ENCODE data around the gene F10.

The F10 gene

GRCh38 chr13:113082198-113083021 lies 40.2 kb upstream of the F10 start:
- Mint-ChIP-seq H3K9me3 (no peaks in the 10 kb centered on the region), H3K36me3 (ENCODE audit: insufficient read depth) (no peaks in the 10 kb centered on the region), H3K4me3 (no peak overlapping the region), H3K4me1 (ENCODE audit: low read depth in 2 of 2) (no peaks in the 10 kb centered on the region), H3K27me3 (no peaks in the 10 kb centered on the region), H3K27ac (no peak overlapping the region)
- ATAC-seq (replicated peaks) (no peak), DNase-seq (no peak)

GRCh38 chr13:113083022-113083373 lies 39.6 kb upstream of the F10 start:
- no peak for DNase-seq
- H3K27ac Mint-ChIP-seq: no peak overlapping the region
- no peaks in the 10 kb centered on the region for H3K9me3 Mint-ChIP-seq
- H3K36me3 Mint-ChIP-seq (ENCODE audit: insufficient read depth): no peaks in the 10 kb centered on the region
- no peaks in the 10 kb centered on the region for H3K4me1 Mint-ChIP-seq (ENCODE audit: low read depth in 2 of 2)
- H3K4me3 Mint-ChIP-seq: no peak overlapping the region
- no peak for ATAC-seq (replicated peaks)
- no peaks in the 10 kb centered on the region for H3K27me3 Mint-ChIP-seq

DNA sequence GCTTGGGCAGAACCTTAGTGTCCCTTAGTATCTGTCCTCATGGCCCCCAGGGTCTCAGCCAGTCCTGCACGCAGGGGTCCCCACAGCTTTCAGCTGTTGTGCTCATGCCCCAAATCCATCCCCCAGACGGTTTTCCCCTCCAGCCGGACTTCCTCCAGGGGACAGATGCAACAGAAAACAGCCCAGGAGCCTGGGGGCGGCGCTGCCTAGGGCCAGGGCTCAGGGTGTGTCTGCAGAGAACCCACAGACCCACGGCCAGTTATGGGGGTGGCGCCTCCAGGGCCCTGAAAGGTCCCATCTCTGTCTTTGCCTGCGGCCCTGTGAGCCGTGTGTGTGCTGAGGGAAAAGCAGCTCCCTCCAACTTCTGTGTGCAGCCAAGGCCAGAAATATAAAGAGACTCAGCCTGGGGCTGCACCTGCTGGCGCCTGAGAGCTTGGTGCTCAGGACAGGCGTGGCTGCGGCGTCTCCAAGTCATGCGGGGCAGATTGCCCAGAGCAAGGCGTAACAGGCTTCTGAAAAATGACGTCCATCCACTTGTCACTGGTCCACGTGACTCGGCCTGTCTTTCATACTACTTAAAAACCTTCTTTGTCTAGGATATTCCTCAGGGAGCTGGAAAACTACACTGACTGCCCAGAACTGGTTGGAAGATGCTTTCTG lies 39.1 kb upstream of the F10 start:
- no peaks in the 10 kb centered on the region for H3K36me3 Mint-ChIP-seq (ENCODE audit: insufficient read depth)
- H3K4me1 Mint-ChIP-seq (ENCODE audit: low read depth in 2 of 2): no peaks in the 10 kb centered on the region
- ATAC-seq (replicated peaks) (no peak), DNase-seq (no peak)
- H3K9me3 Mint-ChIP-seq: no peaks in the 10 kb centered on the region
- H3K27ac Mint-ChIP-seq: no peak overlapping the region
- no peak overlapping the region for H3K4me3 Mint-ChIP-seq
- H3K27me3 Mint-ChIP-seq: no peaks in the 10 kb centered on the region

- Mint-ChIP-seq H3K4me3 (no peak overlapping the region), H3K9me3 (no peaks in the 10 kb centered on the region), H3K36me3 (ENCODE audit: insufficient read depth) (no peaks in the 10 kb centered on the region), H3K4me1 (ENCODE audit: low read depth in 2 of 2) (no peaks in the 10 kb centered on the region), H3K27me3 (no peaks in the 10 kb centered on the region), H3K27ac (no peak overlapping the region)
- DNase-seq (no peak), ATAC-seq (replicated peaks) (no peak)
Measured at GRCh38 chr13:113084094-113084942, 38.3 kb upstream of the F10 start.

- Mint-ChIP-seq H3K27ac (no peak overlapping the region), H3K4me3 (no peak overlapping the region), H3K36me3 (ENCODE audit: insufficient read depth) (no peaks in the 10 kb centered on the region), H3K4me1 (ENCODE audit: low read depth in 2 of 2) (no peaks in the 10 kb centered on the region), H3K9me3 (no peaks in the 10 kb centered on the region), H3K27me3 (no peaks in the 10 kb centered on the region)
- ATAC-seq (replicated peaks) (no peak), DNase-seq (no peak)
Measured at GRCh38 chr13:113084943-113085540, 37.6 kb upstream of the F10 start.

- Mint-ChIP-seq H3K4me1 (ENCODE audit: low read depth in 2 of 2) (no peaks in the 10 kb centered on the region), H3K4me3 (no peak overlapping the region), H3K27ac (no peak overlapping the region), H3K27me3 (no peaks in the 10 kb centered on the region), H3K36me3 (ENCODE audit: insufficient read depth) (no peaks in the 10 kb centered on the region), H3K9me3 (no peaks in the 10 kb centered on the region)
- DNase-seq (no peak), ATAC-seq (replicated peaks) (no peak)
Measured at GRCh38 chr13:113086031-113086750, 36.4 kb upstream of the F10 start.

DNA sequence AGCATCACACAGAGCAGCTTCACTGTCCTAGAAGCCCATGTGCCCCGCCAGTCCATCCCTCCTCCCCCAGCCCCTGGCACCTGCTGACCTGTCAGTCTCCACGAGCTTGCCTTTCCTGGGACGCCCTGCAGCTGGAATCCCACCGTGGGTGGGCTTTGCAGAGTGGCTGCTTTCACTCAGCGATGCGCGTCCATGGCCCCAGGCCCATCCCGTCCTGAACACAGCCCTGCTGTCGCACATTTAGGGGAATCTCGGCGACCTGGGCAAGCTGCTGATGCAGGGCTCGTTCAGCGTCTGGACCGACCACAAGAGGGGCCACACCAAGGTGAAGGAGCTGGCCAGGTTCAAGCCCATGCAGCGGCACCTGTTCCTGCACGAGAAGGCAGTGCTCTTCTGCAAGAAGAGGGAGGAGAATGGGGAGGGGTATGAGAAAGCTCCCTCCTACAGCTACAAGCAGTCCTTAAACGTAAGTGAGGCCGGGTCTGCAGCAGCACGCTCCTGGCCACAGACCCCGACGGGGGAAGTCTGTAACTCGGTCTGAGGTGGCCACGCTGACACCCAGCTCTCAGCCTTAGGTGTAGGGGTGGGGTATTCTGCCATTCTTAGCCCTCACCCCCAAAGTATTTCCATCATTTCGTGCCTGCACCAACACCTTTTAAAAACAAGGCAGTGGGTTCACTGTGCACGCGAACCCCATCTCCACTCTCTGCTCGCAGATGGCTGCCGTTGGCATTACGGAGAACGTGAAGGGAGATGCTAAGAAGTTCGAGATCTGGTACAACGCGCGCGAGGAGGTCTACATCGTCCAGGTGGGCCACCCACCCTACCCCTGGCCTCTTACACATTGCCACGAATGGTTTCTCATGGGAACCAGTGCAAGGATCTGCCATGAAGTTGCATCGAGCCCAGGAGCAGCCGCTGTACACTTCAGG lies 35.3 kb upstream of the F10 start:
- Mint-ChIP-seq H3K27ac (no peak overlapping the region), H3K4me3 (no peak overlapping the region), H3K36me3 (ENCODE audit: insufficient read depth) (no peaks in the 10 kb centered on the region), H3K9me3 (no peaks in the 10 kb centered on the region), H3K27me3 (no peaks in the 10 kb centered on the region), H3K4me1 (ENCODE audit: low read depth in 2 of 2) (no peaks in the 10 kb centered on the region)
- ATAC-seq (replicated peaks) (no peak), DNase-seq (no peak)

DNA sequence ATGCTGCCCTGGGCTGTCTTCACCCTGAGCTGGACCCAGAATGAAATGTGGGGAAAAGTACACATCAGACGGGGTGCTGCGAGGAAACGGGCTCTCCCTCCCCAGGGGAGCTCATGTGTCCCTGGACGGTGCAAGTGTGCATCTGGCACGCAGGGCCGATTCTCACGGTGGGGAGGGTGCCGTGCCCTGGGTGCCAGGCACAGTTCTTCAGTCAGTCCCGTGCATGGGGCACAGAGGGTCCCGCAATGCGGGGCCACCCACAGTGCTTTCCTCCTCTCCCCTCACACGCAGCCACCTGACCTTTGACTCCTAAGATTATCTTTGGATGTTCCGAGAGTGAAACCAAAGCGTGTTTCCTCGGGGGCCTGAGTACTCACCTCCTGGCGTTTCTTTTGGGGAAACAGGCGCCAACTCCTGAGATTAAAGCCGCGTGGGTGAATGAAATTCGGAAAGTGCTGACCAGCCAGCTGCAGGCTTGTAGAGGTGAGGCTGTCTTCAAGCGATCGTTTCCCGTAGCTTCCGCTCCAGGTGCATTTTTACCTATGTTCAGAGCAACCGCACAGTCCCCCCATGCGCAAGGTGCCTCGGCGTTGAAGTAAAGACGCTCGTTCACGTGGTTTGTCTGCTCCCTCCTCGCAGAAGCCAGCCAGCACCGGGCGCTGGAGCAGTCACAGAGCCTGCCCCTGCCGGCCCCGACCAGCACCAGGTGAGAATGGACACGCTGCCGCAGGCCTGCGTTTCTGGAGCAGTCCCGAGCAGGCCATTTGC lies 34.5 kb upstream of the F10 start:
- no peaks in the 10 kb centered on the region for H3K27me3 Mint-ChIP-seq
- H3K36me3 Mint-ChIP-seq (ENCODE audit: insufficient read depth): no peaks in the 10 kb centered on the region
- no peak for DNase-seq
- no peaks in the 10 kb centered on the region for H3K9me3 Mint-ChIP-seq
- H3K4me1 Mint-ChIP-seq (ENCODE audit: low read depth in 2 of 2): no peaks in the 10 kb centered on the region
- H3K4me3 Mint-ChIP-seq: no peak overlapping the region
- no peak overlapping the region for H3K27ac Mint-ChIP-seq
- no peak for ATAC-seq (replicated peaks)

- H3K4me1 Mint-ChIP-seq (ENCODE audit: low read depth in 2 of 2): no peaks in the 10 kb centered on the region
- no peaks in the 10 kb centered on the region for H3K27me3 Mint-ChIP-seq
- no peak overlapping the region for H3K27ac Mint-ChIP-seq
- no peak for DNase-seq
- H3K9me3 Mint-ChIP-seq: no peaks in the 10 kb centered on the region
- no peaks in the 10 kb centered on the region for H3K36me3 Mint-ChIP-seq (ENCODE audit: insufficient read depth)
- H3K4me3 Mint-ChIP-seq: no peak overlapping the region
- ATAC-seq (replicated peaks): no peak
Measured at GRCh38 chr13:113088691-113089020, 33.9 kb upstream of the F10 start.

- DNase-seq (no peak), ATAC-seq (replicated peaks) (no peak)
- Mint-ChIP-seq H3K4me1 (ENCODE audit: low read depth in 2 of 2) (no peaks in the 10 kb centered on the region), H3K36me3 (ENCODE audit: insufficient read depth) (no peaks in the 10 kb centered on the region), H3K27ac (no peak overlapping the region), H3K4me3 (no peak overlapping the region), H3K9me3 (no peaks in the 10 kb centered on the region), H3K27me3 (no peaks in the 10 kb centered on the region)
Measured at GRCh38 chr13:113089693-113090414, 32.7 kb upstream of the F10 start.

DNA sequence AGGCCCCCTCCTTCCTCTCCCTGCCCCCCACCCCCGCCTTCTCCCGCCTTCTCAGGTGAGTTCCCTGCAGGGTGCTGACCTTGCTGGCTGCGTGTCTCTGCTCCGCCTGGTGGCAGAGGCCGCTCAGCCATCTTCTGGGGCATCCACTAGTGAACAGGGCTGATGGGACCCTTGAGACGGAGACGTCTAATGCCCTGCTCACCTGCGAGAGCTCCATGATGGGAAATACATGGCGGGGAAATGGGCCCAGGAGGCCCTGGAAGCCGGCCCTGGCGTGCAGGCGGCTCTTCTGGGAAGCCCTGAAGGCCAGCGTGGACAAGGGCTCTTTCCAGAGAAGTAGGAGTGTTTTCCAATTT lies 32.2 kb upstream of the F10 start:
- H3K4me3 Mint-ChIP-seq: no peak overlapping the region
- DNase-seq (no peak), ATAC-seq (replicated peaks) (no peak)
- H3K9me3 Mint-ChIP-seq: no peaks in the 10 kb centered on the region
- H3K36me3 Mint-ChIP-seq (ENCODE audit: insufficient read depth): no peaks in the 10 kb centered on the region
- no peak overlapping the region for H3K27ac Mint-ChIP-seq
- H3K27me3 Mint-ChIP-seq: no peaks in the 10 kb centered on the region
- no peaks in the 10 kb centered on the region for H3K4me1 Mint-ChIP-seq (ENCODE audit: low read depth in 2 of 2)

Measured in effector memory CD8-positive, alpha-beta T cell (primary cell).